GM12873 (cell line): ENCODE results near the gene KIF1C.

Experiments used
- TF ChIP-seq, protein P1 (sequence below): IDR thresholded peaks from 2 replicates; pipeline ENCODE4 v1.5.1; 2012; ENCODE audit warnings: low read depth, mild to moderate bottlenecking, moderate library complexity, low read length, control low read depth; ENCODE audit not compliant: insufficient read depth; ENCODE audit errors: missing control alignments

The KIF1C gene

DNA sequence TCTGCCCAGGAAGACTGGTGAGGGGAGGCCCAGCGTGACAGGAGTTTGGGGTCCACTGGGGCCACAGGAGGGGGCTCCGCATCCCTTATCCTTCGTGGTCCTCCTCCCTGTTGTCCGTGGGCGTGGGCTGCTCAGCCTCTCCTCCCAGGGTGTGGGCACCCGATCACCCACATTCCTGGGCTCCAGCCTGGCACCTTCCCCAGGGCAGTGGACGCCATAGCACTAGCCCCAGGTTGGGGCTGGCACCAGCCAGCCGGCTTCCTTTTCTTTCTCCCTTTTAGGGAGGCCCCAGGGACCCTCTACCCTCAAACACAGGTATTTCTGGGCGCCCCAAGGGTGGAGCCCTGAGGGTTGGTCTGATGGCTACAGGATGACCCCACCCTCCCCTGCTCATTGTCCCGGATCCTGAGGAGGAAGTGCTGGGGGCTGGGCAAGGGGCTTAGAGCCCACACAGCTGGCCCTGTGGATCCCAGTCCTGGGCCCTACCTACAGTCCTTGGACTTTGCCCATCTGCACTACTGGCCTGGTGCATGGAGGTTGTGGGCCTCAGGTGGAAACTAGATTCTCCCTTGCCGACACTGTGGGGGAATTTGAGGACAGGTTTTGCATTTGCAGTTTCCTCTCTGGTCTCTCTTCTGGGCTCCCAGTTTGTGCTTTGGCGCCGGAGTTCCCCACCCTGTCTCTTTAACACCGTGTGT is 1.1 kb downstream of the KIF1C start:
- TF ChIP-seq, protein P1, sequence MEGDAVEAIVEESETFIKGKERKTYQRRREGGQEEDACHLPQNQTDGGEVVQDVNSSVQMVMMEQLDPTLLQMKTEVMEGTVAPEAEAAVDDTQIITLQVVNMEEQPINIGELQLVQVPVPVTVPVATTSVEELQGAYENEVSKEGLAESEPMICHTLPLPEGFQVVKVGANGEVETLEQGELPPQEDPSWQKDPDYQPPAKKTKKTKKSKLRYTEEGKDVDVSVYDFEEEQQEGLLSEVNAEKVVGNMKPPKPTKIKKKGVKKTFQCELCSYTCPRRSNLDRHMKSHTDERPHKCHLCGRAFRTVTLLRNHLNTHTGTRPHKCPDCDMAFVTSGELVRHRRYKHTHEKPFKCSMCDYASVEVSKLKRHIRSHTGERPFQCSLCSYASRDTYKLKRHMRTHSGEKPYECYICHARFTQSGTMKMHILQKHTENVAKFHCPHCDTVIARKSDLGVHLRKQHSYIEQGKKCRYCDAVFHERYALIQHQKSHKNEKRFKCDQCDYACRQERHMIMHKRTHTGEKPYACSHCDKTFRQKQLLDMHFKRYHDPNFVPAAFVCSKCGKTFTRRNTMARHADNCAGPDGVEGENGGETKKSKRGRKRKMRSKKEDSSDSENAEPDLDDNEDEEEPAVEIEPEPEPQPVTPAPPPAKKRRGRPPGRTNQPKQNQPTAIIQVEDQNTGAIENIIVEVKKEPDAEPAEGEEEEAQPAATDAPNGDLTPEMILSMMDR, result no peak

DNA sequence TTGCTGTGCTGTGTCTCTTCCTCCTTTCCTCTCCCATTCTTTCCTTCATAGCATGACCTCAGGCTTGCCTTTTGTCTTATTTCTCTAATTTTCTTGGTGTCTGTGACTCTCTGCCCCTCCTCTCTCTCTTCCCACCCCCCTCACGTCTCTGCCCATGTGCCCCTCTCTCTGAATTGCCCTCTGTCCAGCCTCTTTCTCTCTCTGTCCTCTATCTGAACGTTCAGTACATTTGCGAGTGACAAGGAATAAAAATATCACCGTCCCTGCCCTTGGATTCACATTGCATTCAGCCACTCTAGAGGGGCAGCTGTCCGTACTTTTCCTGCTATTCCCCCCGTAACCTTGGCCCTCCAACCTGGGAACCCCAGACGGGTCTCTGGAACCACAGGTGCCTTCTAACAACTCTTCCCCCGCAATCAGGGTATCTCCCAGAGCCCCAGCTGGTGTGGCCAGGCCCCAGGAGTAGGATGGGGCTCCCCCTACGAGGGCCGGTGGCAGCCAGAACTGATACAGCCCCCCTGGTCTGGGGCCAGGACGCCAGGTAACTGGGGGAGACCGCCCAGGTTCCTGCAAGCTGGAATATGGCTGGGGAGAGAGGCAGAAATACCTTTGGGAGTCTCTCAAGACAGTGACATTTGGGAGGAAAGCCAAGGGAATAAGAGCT is 1.8 kb downstream of the KIF1C start:
- TF ChIP-seq, protein P1, result no peak

DNA sequence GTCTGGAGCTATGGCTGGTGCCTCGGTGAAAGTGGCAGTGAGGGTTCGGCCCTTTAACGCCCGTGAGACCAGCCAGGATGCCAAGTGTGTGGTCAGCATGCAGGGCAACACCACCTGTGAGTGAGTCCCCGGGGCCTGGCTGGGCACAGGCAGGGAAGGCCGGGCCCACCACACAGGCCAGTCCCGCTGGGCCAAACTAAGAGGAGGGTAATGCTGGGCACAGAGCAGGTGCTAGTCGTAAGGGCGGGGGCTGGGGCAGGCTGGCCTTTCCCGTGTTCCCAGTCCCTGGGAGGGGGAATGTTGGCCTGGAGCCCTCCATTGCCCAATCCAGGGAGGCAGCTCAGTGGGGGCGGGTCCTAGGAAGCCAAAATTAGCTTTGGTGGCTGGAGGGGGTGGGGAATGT is 2.5 kb downstream of the KIF1C start:
- TF ChIP-seq, protein P1, result no peak

DNA sequence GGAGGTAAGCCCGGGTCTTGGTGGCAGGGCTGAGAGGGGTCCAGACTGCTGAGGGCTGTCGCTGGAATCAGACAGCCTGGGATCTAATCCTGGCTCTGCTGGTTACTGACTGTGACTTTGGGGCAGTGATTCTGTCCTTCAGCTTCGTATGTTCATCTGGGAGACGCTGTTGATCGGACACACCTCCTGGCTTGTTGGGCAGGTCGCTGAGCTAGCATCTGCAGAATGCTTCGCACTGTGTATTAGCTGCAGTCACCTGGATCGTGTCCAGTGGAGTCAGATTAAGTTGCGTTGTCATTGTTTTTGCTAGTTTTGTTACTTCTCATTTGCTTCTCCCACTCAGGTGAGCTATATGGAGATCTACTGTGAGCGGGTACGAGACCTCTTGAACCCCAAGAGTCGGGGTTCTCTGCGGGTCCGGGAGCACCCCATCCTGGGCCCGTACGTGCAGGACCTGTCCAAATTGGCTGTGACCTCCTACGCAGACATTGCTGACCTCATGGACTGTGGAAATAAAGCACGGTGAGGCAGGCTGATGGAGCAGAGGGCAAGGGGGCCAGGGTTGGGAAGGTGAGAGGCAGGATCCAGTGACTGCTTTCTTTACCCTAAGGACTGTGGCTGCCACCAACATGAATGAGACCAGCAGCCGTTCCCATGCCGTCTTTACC is 4.5 kb downstream of the KIF1C start:
- TF ChIP-seq, protein P1, result no peak

DNA sequence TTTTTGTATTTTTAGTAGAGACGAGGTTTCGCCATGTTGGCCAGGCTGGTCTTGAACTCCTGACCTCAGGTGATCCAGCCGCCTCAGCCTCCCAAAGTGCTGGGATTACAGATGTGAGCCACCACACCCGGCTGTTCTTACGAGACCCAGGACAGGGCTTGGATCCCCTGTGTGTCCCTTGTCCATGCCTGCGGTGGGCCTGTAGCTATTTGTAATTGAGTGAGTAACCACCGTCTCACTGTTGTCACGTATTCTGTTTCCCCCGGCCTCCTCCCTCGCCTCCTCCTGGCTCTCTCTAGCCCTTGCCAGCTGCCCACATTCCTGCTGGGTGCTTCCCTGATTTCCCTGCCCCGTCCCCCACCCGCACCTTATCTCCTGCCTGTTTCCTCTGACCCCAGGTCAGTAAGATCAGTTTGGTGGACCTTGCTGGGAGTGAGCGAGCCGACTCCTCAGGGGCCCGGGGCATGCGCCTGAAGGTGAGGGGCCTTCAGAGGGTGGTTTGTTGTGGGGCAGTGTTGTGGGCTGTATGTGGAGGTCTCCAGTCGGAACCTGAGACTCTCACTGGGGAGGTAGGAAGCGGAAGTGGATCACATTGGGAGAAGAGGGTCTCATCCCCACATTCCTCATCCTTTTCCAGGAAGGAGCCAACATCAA is 5.6 kb downstream of the KIF1C start:
- TF ChIP-seq, protein P1, result no peak

DNA sequence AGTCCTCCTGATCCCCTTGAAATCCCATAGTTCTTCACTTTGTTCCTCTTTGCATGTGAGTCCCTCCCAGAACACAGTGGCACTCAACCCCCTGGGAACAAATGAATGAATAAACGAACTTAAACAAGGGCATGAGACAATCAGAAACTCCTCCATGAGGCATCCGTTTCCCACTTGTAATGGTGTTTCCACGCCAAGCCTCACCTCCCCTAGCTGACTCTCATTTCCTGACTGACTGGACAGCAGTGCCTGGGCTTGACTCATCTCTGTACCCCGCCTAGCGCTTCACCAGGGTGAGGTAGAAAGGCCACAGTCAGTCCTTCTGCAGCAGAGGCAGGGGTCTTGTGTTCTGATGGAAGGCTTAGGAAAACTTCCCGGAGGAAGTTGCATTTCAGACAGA is 14.2 kb downstream of the KIF1C start:
- TF ChIP-seq, protein P1, result no peak

DNA sequence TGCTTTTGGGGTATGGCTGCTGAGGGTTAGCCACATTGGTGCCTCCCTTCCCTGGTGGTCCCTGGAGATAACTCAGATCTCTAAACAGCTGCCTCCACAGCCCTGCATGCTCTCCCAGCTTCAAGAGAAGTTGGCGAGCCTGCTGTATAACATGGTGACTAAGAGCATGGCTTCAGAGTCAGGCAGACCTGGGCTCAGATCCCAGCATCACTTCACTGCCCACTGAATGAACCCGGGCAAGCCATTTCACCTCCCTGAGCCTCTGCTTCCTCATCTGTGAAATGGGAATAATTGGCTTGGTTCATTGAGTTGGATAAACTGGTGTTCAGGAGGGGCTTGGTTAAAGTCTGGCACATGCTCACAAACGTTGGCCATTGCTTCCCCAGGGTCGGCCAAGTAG is 16.6 kb downstream of the KIF1C start:
- TF ChIP-seq, protein P1, result no peak
